Raji (cell line): ENCODE data around the gene FILIP1.

Source experiments
- POLR2A ChIP-seq: IDR thresholded peaks from 2 replicates; pipeline ENCODE4 v1.6.1; 2011; ENCODE audit warnings: low read depth, low read length, control low read depth; ENCODE audit not compliant: insufficient read depth

Gene FILIP1

GRCh38 chr6:75418233-75418632 lies 75.4 kb downstream of the FILIP1 start:
- TF ChIP-seq POLR2A: no peak

GRCh38 chr6:75416443-75416842 lies 77.2 kb downstream of the FILIP1 start:
- no peak for TF ChIP-seq POLR2A

- no peak for TF ChIP-seq POLR2A
Measured at GRCh38 chr6:75415804-75416203, 77.8 kb downstream of the FILIP1 start.

- TF ChIP-seq POLR2A: no peak
Measured at GRCh38 chr6:75414445-75415021, 79.1 kb downstream of the FILIP1 start.

- TF ChIP-seq POLR2A: no peak
Measured at GRCh38 chr6:75412969-75413662, 80.5 kb downstream of the FILIP1 start.

- no peak for TF ChIP-seq POLR2A
Measured at GRCh38 chr6:75409928-75410327, 83.7 kb downstream of the FILIP1 start.

GRCh38 chr6:75409286-75409685 lies 84.3 kb downstream of the FILIP1 start:
- no peak for TF ChIP-seq POLR2A

GRCh38 chr6:75403563-75404080 lies 90.0 kb downstream of the FILIP1 start:
- TF ChIP-seq POLR2A: no peak

- TF ChIP-seq POLR2A: no peak
Measured at GRCh38 chr6:75402296-75402695, 91.3 kb downstream of the FILIP1 start.

GRCh38 chr6:75397656-75398465 lies 95.7 kb downstream of the FILIP1 start:
- no peak for TF ChIP-seq POLR2A

GRCh38 chr6:75397171-75397570 lies 96.4 kb downstream of the FILIP1 start:
- no peak for TF ChIP-seq POLR2A

GRCh38 chr6:75396005-75396800 lies 97.4 kb downstream of the FILIP1 start:
- no peak for TF ChIP-seq POLR2A

- no peak for TF ChIP-seq POLR2A
Measured at GRCh38 chr6:75393806-75394205, 99.8 kb downstream of the FILIP1 start.

GRCh38 chr6:75391276-75391675 lies 102.3 kb downstream of the FILIP1 start:
- no peak for TF ChIP-seq POLR2A
